A673 (cell line): ENCODE measurements around the gene TMEM131L. TPM values are rescaled to one million over a fixed set of nuclear protein-coding genes. Genes with fewer than 3 reads are reported as not detected.

Experiments used
- BruUV-seq: library from RNA; stranded (reverse); fragments of 400-500 nt; replicated peaks from 2 replicates; lab custom pipeline; 2021; lab: Mats Ljungman, UMichigan
- CTCF ChIA-PET: fragments of 300-600 bp; sonication (Branson Sonifier 250); formaldehyde crosslinking; loops from one replicate; lab custom pipeline; 2022; ENCODE audit warnings: antibody characterized with exemption; lab: Charles Lee
- POLR2A ChIA-PET: fragments of 300-600 bp; sonication (Branson Sonifier 250); formaldehyde crosslinking; loops from one replicate; lab custom pipeline; 2022; ENCODE audit warnings: antibody characterized with exemption; ENCODE audit not compliant: low non-redundant PET; lab: Charles Lee
- DNase-seq: peaks from one replicate; pipeline ENCODE4 v3.0.0-alpha.2; 2015; ENCODE audit warnings: low spot score
- H3K27ac ChIP-seq: fragments of 200-600 bp; sonication (generic); 2 replicates; pipeline ENCODE4 v1.5.1; 2016; ENCODE audit warnings: mixed run types, low read depth, mild to moderate bottlenecking, mixed read lengths, antibody characterized with exemption, low read length; ENCODE audit not compliant: poor library complexity, severe bottlenecking
- H3K27me3 ChIP-seq: fragments of 200-600 bp; sonication (generic); replicated peaks from 2 replicates; pipeline ENCODE4 v1.6.1; 2017; ENCODE audit warnings: mixed run types, low read depth, mild to moderate bottlenecking, mixed read lengths, antibody characterized with exemption, low read length; ENCODE audit not compliant: insufficient read depth, poor library complexity
- H3K36me3 ChIP-seq: fragments of 200-600 bp; sonication (generic); 2 replicates; pipeline ENCODE4 v1.6.1; 2016; ENCODE audit warnings: mixed run types, mild to moderate bottlenecking, mixed read lengths, antibody characterized with exemption, low read length; ENCODE audit not compliant: insufficient read depth, poor library complexity, severe bottlenecking
- H3K4me1 ChIP-seq: fragments of 200-600 bp; sonication (generic); 2 replicates; pipeline ENCODE4 v1.6.1; 2017; ENCODE audit warnings: mixed run types, mild to moderate bottlenecking, mixed read lengths, antibody characterized with exemption, low read length; ENCODE audit not compliant: insufficient read depth, poor library complexity, severe bottlenecking
- H3K4me3 ChIP-seq: fragments of 200-600 bp; sonication (generic); 2 replicates; pipeline ENCODE4 v1.5.1; 2016; ENCODE audit warnings: low read depth, mixed run types, mild to moderate bottlenecking, mixed read lengths, low read length; ENCODE audit not compliant: poor library complexity, severe bottlenecking
- H3K9me3 ChIP-seq: fragments of 200-600 bp; sonication (generic); 2 replicates; pipeline ENCODE4 v1.6.1; 2016; ENCODE audit warnings: mixed run types, low read depth, mild to moderate bottlenecking, mixed read lengths, antibody characterized with exemption, low read length; ENCODE audit not compliant: poor library complexity, severe bottlenecking
- CTCF ChIP-seq: fragments of 300-800, 200-600 bp; sonication (generic); conservative IDR thresholded peaks from 2 replicates; pipeline ENCODE4 v1.5.1; 2017; ENCODE audit warnings: low read depth, mild to moderate bottlenecking, antibody characterized with exemption, low read length, moderate library complexity, mixed read lengths
- EZH2 ChIP-seq: fragments of 200-600 bp; sonication (generic); IDR thresholded peaks from 2 replicates; pipeline ENCODE4 v1.6.1; 2017; ENCODE audit warnings: borderline replicate concordance, low read depth, mild to moderate bottlenecking, mixed read lengths, antibody characterized with exemption, low read length; ENCODE audit not compliant: poor library complexity, severe bottlenecking
- intact Hi-C: fragments of 100-400 bp; cut with micrococcal nuclease; formaldehyde crosslinking; loops from one replicate; pipeline ENCODE4 v1.10.0; 2022; ENCODE audit not compliant: unreplicated experiment
- total RNA-seq: library from RNA; stranded (reverse); gene quantifications from 2 replicates; pipeline ENCODE4 v1.2.3, GENCODE V29; 2021

Gene TMEM131L
- total RNA-seq, 1 experiment from 2014 or later: 18.4 TPM

- H3K36me3 ChIP-seq: peaks cover 21% of the 10 kb centered on the region
- no peaks in the 10 kb centered on the region for H3K4me1 ChIP-seq
- no peaks in the 10 kb centered on the region for H3K27me3 ChIP-seq
- H3K9me3 ChIP-seq: no peaks in the 10 kb centered on the region
- H3K27ac ChIP-seq: no peak overlapping the region
- CTCF ChIA-PET: no interaction called here
- BruUV-seq: no TSS peak
- H3K4me3 ChIP-seq: no peak overlapping the region
- TF ChIP-seq CTCF (no peak), EZH2 (no peak)
- POLR2A ChIA-PET: no interaction called here
- intact Hi-C loops: no loop called here
- no peak for DNase-seq
Observed at GRCh38 chr4:153595894-153596601, 129.9 kb downstream of the TMEM131L start.

DNA sequence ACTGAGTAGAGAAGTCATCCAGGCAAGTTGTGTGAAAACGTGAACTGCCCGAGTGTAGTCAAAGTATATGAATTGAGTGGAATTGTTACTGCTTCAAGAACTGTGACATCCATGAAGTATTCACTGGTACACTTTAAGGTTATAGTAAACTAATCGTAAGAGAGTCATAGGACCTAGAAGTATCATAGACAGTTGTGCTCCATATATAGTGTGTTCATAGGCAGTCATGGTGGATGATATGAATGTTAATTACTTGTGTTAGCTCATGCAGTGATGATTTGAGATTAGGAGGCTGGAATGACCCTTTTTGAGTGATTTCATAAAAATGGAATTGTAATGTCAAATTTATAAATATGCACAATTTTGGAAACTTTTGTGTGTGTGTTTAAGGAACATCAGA, 136.6 kb downstream of the TMEM131L start:
- H3K27me3 ChIP-seq: no peaks in the 10 kb centered on the region
- intact Hi-C loops: no loop called here
- CTCF ChIA-PET: no interaction called here
- no peak overlapping the region for H3K4me3 ChIP-seq
- BruUV-seq: no TSS peak
- DNase-seq: no peak
- no peaks in the 10 kb centered on the region for H3K9me3 ChIP-seq
- no peak overlapping the region for H3K27ac ChIP-seq
- POLR2A ChIA-PET: no interaction called here
- TF ChIP-seq EZH2 (no peak), CTCF (no peak)
- H3K4me1 ChIP-seq: no peaks in the 10 kb centered on the region
- H3K36me3 ChIP-seq: peaks cover 38% of the 10 kb centered on the region

GRCh38 chr4:153603258-153603657, 137.1 kb downstream of the TMEM131L start:
- peaks cover 38% of the 10 kb centered on the region for H3K36me3 ChIP-seq
- ChIA-PET POLR2A (no interaction called here), CTCF (no interaction called here)
- H3K4me3 ChIP-seq: no peak overlapping the region
- H3K27ac ChIP-seq: no peak overlapping the region
- intact Hi-C loops: no loop called here
- TF ChIP-seq EZH2 (no peak), CTCF (no peak)
- no peak for DNase-seq
- no peaks in the 10 kb centered on the region for H3K27me3 ChIP-seq
- BruUV-seq: no TSS peak
- no peaks in the 10 kb centered on the region for H3K4me1 ChIP-seq
- H3K9me3 ChIP-seq: no peaks in the 10 kb centered on the region
